HG02642 (cell line): ENCODE results near the gene NUDT2.
"Not testable (repeated sequence)": the region's sequence is repeated elsewhere in the genome, so short reads cannot be mapped to it uniquely, and the experiment has no call there.

ENCODE experiments used
- ATAC-seq: cut with Tn5 transposase; IDR thresholded peaks from one replicate; pipeline ENCODE4 v1.9.1; 2021; ENCODE audit warnings: mild to moderate bottlenecking; ENCODE audit not compliant: unreplicated experiment, poor library complexity

Gene NUDT2

DNA sequence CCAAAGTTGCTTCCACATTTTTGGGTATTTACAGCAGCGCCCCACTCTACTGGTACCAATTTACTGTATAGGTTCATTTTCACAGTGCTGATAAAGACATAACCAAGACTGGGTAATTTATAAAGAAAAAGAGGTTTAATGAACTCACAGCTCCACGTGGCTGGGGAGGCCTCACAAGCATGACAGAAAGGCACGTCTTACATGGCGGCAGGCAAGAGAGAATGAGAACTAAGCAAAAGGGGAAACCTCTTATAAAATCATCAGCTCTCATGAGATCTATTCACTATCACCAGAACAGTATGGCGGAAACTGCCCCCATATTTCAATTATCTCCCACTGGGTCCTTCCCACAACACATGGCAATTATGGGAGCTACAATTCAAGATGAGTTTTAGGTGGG lies 39.4 kb downstream of the NUDT2 start:
- not testable (repeated sequence) for ATAC-seq

- ATAC-seq = no peak
Observed at GRCh38 chr9:34369636-34370035, 40.3 kb downstream of the NUDT2 start.

DNA sequence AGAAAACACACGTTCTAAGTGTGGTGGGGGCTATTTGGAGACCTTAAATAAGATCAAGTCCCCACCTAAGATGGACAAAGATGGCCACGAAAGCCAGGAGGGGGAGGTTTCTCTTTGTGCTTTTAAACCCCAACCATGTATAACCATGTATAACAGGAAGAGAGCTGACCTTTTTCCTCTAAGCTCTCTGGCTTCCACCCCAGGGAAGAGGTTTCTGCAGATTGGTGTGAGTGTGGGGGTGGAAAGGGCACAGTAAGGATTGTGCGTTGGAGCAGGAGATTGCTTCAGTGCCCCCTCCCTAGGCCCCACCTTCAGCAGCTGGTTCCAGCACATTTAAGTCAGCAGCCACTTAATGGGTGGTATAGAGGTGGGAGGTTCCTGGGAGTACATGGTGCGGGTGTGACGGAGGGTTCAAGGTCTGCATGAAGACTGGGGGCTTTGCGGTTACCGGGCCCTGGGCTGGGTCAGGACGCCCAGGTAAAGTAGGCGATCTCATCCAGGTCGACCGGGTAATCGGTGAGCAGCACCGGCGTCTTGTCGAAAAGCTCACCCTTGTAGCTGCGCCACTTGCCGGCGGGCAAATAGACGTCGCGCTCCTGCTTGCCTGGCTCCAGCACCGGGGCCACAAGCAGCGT lies 41.1 kb downstream of the NUDT2 start:
- ATAC-seq = no peak

GRCh38 chr9:34370970-34371880 lies 41.9 kb downstream of the NUDT2 start:
- no peak for ATAC-seq

GRCh38 chr9:34371886-34372466 lies 42.6 kb downstream of the NUDT2 start:
- no peak for ATAC-seq

- no peak for ATAC-seq
Observed at GRCh38 chr9:34372467-34373011, 43.2 kb downstream of the NUDT2 start.

DNA sequence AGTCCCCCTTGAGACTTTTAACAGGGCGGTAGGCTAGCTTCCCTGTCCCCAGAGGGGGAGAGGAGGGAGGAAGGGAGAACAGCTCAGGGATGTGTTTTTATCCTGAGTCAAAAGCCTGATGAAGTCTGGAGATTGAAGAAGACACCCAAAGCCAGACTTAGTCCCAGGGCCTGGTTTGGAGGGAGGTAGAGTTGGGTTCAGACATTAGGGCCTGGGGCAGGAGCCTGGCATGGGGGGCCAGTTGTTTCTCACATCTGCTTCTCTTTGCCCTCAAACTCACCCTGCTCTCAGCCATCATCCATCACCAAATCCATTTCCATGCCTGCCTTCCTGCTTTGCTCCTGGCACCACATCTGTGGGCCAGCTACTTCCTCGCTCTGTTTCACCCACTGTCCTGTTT lies 44.4 kb downstream of the NUDT2 start:
- no peak for ATAC-seq

DNA sequence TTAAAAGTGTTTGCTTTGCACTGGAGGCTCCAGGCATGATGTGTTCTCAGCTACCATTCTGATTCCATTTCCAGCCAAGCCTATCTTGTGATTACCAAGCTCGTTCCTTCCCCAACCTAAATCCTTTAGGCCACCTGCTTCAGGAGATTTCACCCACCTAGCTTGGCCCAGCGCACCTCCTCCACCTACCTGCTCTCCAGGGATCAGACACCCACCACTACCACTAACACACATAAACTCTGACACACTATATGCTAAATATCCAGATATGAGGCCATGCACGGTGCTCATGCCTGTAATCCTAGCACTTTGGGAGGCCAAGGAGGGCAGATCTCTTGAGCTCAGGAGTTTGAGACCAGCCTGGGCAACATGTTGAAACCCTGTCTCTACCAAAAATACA lies 45.0 kb downstream of the NUDT2 start:
- ATAC-seq = no peak

DNA sequence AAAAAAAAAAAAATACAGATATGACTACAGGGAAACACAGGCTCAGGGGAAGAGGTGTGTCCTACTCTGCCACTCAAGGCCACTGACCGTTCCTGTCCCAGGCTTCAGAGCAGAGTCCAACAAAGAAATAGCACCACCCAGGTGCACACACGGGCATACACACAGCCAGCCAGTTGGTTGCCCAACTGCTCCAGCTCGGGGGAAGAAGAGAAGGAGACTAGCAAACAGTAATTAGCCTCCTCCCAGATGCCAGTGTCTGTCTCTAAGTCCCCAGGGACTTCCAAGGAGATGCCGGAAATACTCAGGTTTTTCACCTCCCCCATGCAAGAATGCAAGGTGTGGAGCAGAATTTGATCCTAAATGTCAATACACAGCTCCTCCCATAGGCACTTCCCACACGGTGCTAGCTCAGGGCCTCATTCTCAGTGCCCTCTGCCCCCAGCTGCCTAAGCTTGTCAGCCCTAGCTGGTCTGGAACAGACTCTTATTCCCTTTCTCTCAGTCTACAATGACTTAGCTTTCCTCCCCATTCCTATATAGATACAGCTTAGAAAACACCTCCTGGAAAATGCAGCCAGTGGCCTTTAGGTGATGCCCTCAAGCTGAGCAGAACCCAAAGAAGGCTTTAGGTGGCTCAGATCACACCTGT lies 45.7 kb downstream of the NUDT2 start:
- no peak for ATAC-seq

DNA sequence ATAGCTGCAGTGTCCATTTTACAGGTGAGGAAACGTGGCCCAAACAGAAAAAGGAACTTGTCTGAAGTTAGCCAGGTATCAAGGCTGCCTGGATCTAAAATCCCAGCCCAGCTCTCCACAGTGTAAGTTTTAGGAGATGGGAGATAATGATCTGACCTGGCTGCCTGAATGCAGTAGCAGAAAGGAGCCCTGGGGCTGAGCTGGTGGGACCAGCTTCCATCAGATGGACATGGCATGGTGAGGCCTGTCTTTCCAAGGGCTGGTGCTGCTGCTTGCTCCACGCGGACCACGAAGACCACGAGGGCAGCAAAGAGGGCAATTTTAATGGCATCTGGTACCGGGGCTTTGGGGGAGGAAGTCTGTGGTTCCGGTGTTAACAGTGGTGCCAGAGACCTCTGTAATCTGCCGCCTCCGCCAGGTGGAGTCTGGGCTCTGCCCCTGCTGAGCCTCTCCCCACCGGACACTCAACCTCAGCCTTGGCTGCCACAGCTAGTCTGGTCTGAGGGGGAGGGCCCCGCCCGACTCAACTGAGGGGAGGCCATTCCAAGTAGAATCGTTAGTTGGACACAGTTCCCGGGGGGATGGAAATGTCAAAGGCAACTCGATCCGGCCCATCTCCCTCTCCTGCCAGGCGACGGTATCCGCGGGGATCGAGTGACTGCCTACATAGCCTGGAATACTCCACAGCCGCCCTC lies 46.7 kb downstream of the NUDT2 start:
- no peak for ATAC-seq

DNA sequence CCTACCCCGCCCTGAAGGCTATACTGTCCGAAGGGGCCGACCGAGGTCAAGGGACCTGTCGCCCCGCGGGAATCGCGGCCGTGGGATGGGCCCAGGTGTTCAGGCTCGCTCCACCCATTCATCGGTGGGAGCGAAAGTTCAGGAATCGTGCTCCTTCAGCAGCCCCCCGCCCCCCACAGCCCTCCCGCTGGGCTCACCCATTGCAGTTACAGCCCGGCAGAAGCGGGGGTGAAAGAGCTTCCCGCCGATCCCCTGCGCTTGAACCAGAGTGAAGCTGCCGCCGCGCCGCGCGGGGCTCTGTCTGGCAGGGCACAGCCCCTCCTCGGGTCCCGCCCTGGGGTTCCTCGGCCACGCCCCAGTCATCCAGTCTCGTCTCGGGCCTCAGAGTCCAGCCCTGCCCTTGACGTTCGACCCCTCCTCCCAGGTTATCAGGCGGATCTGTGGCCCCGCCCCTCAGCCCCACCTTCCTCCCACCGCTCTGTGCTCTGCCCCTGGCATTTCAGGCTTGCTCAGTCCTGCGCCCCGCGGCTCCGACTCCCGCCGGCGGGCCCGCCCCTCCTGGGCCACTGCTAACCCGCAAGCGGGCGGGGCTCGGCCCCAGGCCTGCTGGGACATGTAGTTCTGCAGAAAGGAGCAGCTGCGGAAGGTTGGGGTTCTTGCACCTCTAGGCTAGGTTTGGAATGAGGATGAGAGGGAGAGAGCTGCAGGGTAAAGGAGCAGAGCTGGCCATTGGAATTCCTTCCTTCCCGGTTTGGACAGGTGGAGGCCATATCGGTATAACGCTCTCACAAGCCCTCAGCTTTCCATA lies 47.4 kb downstream of the NUDT2 start, which contains the start of gene MYORG:
Gene MYORG, minus strand, starts transcription at position 303 of the 808 bp plus-strand sequence. CDS start 3,955 bp downstream, outside the sequence.
- peak; percentile 81 for ATAC-seq

GRCh38 chr9:34377404-34377746 lies 48.0 kb downstream of the NUDT2 start:
- ATAC-seq = no peak

- ATAC-seq = no peak
Observed at GRCh38 chr9:34378376-34379060, 49.1 kb downstream of the NUDT2 start.

DNA sequence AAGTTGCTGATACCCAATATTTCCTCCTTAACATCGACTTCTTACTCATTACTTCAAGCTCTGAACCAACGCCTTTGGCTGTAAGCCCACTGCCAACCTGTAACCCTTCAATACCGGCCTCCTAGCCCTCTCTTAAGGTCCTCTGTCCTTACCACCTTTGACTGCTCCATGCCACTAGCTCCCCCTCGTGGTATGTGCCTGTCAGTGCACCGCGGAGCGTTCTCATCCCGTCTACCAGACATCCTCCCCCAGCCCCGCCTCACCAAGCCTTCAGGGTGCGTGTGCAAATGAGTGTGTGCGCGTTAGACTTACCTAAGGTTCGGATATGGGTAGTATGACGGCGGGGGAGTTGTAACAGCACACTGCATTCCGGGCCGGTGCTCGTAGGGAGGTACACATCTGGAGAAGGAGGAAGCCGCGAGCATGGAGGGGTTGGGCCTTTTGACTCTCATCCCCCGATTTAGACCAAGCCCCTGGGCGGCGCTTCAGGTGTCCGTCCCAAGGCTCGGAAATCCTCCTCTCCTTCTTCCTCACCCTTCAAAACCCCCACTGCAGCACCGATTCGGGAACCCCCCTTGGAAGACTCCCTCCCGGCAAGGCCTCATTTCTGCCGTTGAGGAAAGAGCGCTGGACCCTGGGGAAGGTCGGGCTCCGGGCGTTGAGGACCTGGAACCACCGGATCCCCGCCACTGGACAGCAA lies 50.1 kb downstream of the NUDT2 start:
- peak; percentile 27 for ATAC-seq

- ATAC-seq = no peak
Observed at GRCh38 chr9:34380034-34380510, 50.7 kb downstream of the NUDT2 start.

DNA sequence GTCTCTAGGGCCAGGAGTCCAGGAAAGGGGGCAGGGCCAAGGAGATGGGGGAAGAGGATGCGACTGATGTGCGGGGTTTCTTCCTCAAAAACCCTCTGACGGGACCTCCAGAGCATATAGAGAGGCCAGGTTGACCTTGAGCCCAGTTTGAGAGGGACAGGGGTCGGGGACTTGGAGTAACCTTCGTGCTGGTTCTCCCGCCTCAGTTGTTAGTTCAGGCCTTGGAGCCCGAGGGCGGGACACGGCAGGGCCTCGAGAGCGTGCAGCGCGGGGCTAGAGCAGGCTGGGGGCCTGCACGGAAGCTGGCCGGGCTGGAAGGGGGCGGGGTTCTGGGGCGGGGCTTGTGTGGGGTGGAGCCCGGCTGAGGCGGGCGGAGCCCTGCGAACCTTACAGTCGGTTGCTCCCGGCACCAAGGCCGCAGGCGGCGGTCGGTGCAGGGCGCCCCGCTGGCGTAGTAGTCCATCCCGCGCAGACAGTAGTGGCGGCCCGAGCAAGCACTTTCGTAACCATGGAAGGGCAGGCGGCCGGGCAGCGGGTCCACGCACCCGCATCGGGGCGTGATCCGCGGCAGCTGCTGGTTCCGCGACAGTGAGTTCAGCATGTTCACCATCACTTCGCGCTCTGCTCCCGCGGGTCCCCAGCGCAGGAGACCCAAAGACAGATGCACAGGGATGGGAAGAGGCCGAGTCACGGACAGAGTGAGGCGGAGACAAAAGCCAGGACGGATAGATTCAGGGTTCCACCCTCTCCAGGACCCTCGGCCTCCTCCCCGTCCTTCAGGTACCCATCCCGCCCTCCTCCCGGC lies 51.3 kb downstream of the NUDT2 start:
- peak; percentile 34 for ATAC-seq

DNA sequence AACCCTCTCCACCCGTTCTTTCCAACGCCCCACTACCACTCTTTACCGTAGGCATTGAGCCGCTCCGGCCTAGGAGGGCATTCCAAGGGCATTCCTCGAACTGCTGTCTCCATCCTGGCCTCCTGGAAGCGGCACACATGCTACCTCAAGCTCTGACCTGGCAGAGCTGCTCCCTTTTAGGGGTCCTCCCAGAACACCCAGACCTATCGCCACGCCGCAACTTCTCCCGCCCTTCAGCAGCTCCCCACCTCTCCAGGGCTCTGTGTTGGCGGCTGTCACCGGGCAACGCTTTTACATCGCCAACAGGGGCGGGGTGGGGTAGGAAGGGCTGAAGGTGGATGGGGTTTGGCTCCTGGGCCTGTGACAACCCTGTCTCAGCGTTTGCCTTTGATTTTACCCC lies 52.0 kb downstream of the NUDT2 start:
- no peak for ATAC-seq
